Activated T-helper 17 cell treated with anti-CD3 and anti-CD28 coated beads, Interleukin-2, amount 50 U/mL, for 72 hours (primary cell): ENCODE measurements around the gene ZNF286A. TPM values are rescaled to one million over a fixed set of nuclear protein-coding genes. Genes with fewer than 3 reads are reported as not detected.
"Not testable (repeated sequence)": the region's sequence is repeated elsewhere in the genome, so short reads cannot be mapped to it uniquely, and the experiment has no call there.

ENCODE experiments used
- ATAC-seq: fragments of 150-1000 bp; cut with Tn5 transposase; replicated peaks from 2 replicates; pipeline ENCODE4 v1.10.0; 2021; ENCODE audit warnings: mild to moderate bottlenecking, moderate library complexity
- H3K27ac Mint-ChIP-seq: one replicate; pipeline ENCODE4 v1.8.0; 2022; ENCODE audit warnings: mixed read lengths
- H3K27me3 Mint-ChIP-seq: one replicate; pipeline ENCODE4 v1.8.0; 2022; ENCODE audit warnings: mixed read lengths
- H3K36me3 Mint-ChIP-seq: one replicate; pipeline ENCODE4 v1.8.0; 2022; ENCODE audit warnings: low read depth, mild to moderate bottlenecking, mixed read lengths
- H3K4me1 Mint-ChIP-seq: one replicate; pipeline ENCODE4 v1.8.0; 2022; ENCODE audit warnings: mixed read lengths
- H3K4me3 Mint-ChIP-seq: one replicate; pipeline ENCODE4 v1.8.0; 2022; ENCODE audit warnings: mild to moderate bottlenecking, mixed read lengths
- H3K9me3 Mint-ChIP-seq: one replicate; pipeline ENCODE4 v1.8.0; 2022; ENCODE audit warnings: mixed read lengths
- total RNA-seq, 2 donors: library from RNA; stranded (reverse); gene quantifications; one replicate each; pipeline ENCODE4 v1.2.3, GENCODE V29; 2022

Gene ZNF286A
- total RNA-seq, 2 donors from 2014 or later: 22.3 to 35.8 TPM

GRCh38 chr17:15733174-15733789 lies 33.7 kb downstream of the ZNF286A start:
- H3K4me3 Mint-ChIP-seq, ATAC-seq, H3K4me1 Mint-ChIP-seq, H3K27me3 Mint-ChIP-seq, H3K9me3 Mint-ChIP-seq, H3K36me3 Mint-ChIP-seq, H3K27ac Mint-ChIP-seq: not testable (repeated sequence)

- H3K4me3 Mint-ChIP-seq, H3K4me1 Mint-ChIP-seq, H3K27ac Mint-ChIP-seq, H3K36me3 Mint-ChIP-seq, H3K27me3 Mint-ChIP-seq, ATAC-seq, H3K9me3 Mint-ChIP-seq: not testable (repeated sequence)
These were observed 37.0 kb downstream of the ZNF286A start for GRCh38 chr17:15736578-15736977.

- no peak for ATAC-seq
- H3K9me3 Mint-ChIP-seq: no peaks in the 10 kb centered on the region
- no peak overlapping the region for H3K4me3 Mint-ChIP-seq
- no peaks in the 10 kb centered on the region for H3K4me1 Mint-ChIP-seq
- no peak overlapping the region for H3K27ac Mint-ChIP-seq
- H3K36me3 Mint-ChIP-seq: no peaks in the 10 kb centered on the region
- H3K27me3 Mint-ChIP-seq: peaks cover 4% of the 10 kb centered on the region
These were observed 38.5 kb downstream of the ZNF286A start for GRCh38 chr17:15738066-15738465.

GRCh38 chr17:15739259-15739658 lies 39.7 kb downstream of the ZNF286A start:
- not testable (repeated sequence) for H3K4me3 Mint-ChIP-seq, H3K4me1 Mint-ChIP-seq, H3K36me3 Mint-ChIP-seq, H3K27ac Mint-ChIP-seq, H3K27me3 Mint-ChIP-seq, H3K9me3 Mint-ChIP-seq, ATAC-seq

- H3K9me3 Mint-ChIP-seq, H3K36me3 Mint-ChIP-seq, H3K4me3 Mint-ChIP-seq, ATAC-seq, H3K4me1 Mint-ChIP-seq, H3K27ac Mint-ChIP-seq, H3K27me3 Mint-ChIP-seq: not testable (repeated sequence)
These were observed 40.5 kb downstream of the ZNF286A start for GRCh38 chr17:15740041-15740440.

GRCh38 chr17:15740570-15741120 lies 41.1 kb downstream of the ZNF286A start:
- Mint-ChIP-seq H3K27ac (no peak overlapping the region), H3K9me3 (no peaks in the 10 kb centered on the region), H3K36me3 (no peaks in the 10 kb centered on the region), H3K4me1 (no peaks in the 10 kb centered on the region), H3K27me3 (peaks cover 4% of the 10 kb centered on the region), H3K4me3 (no peak overlapping the region)
- ATAC-seq: no peak

GRCh38 chr17:15741624-15742023 lies 42.1 kb downstream of the ZNF286A start:
- peaks cover 6% of the 10 kb centered on the region for H3K27me3 Mint-ChIP-seq
- no peaks in the 10 kb centered on the region for H3K36me3 Mint-ChIP-seq
- no peaks in the 10 kb centered on the region for H3K4me1 Mint-ChIP-seq
- H3K27ac Mint-ChIP-seq: no peak overlapping the region
- ATAC-seq: no peak
- H3K4me3 Mint-ChIP-seq: no peak overlapping the region
- no peaks in the 10 kb centered on the region for H3K9me3 Mint-ChIP-seq

GRCh38 chr17:15742051-15742795 lies 42.7 kb downstream of the ZNF286A start:
- no peak for ATAC-seq
- Mint-ChIP-seq H3K27ac (no peak overlapping the region), H3K27me3 (peaks cover 10% of the 10 kb centered on the region), H3K4me1 (no peaks in the 10 kb centered on the region), H3K4me3 (no peak overlapping the region), H3K9me3 (no peaks in the 10 kb centered on the region), H3K36me3 (no peaks in the 10 kb centered on the region)

- ATAC-seq: no peak
- no peak overlapping the region for H3K4me3 Mint-ChIP-seq
- no peaks in the 10 kb centered on the region for H3K36me3 Mint-ChIP-seq
- no peaks in the 10 kb centered on the region for H3K4me1 Mint-ChIP-seq
- H3K9me3 Mint-ChIP-seq: no peaks in the 10 kb centered on the region
- H3K27me3 Mint-ChIP-seq: peaks cover 10% of the 10 kb centered on the region
- no peak overlapping the region for H3K27ac Mint-ChIP-seq
These were observed 43.4 kb downstream of the ZNF286A start for GRCh38 chr17:15742921-15743320.

- peaks cover 10% of the 10 kb centered on the region for H3K27me3 Mint-ChIP-seq
- H3K27ac Mint-ChIP-seq: no peak overlapping the region
- no peaks in the 10 kb centered on the region for H3K36me3 Mint-ChIP-seq
- H3K4me1 Mint-ChIP-seq: no peaks in the 10 kb centered on the region
- ATAC-seq: no peak
- H3K4me3 Mint-ChIP-seq: no peak overlapping the region
- no peaks in the 10 kb centered on the region for H3K9me3 Mint-ChIP-seq
These were observed 44.6 kb downstream of the ZNF286A start for GRCh38 chr17:15744074-15744676.

- no peaks in the 10 kb centered on the region for H3K9me3 Mint-ChIP-seq
- no peak for ATAC-seq
- no peaks in the 10 kb centered on the region for H3K4me1 Mint-ChIP-seq
- H3K4me3 Mint-ChIP-seq: no peak overlapping the region
- H3K36me3 Mint-ChIP-seq: no peaks in the 10 kb centered on the region
- H3K27ac Mint-ChIP-seq: no peak overlapping the region
- H3K27me3 Mint-ChIP-seq: peaks cover 5% of the 10 kb centered on the region
These were observed 45.3 kb downstream of the ZNF286A start for GRCh38 chr17:15744885-15745284.

- not testable (repeated sequence) for H3K9me3 Mint-ChIP-seq, H3K27ac Mint-ChIP-seq, H3K4me1 Mint-ChIP-seq, H3K27me3 Mint-ChIP-seq, H3K4me3 Mint-ChIP-seq, ATAC-seq, H3K36me3 Mint-ChIP-seq
These were observed 49.9 kb downstream of the ZNF286A start for GRCh38 chr17:15749403-15749802.

GRCh38 chr17:15768865-15769533 lies 69.4 kb downstream of the ZNF286A start:
- H3K36me3 Mint-ChIP-seq, H3K27me3 Mint-ChIP-seq, ATAC-seq, H3K4me3 Mint-ChIP-seq, H3K9me3 Mint-ChIP-seq, H3K4me1 Mint-ChIP-seq, H3K27ac Mint-ChIP-seq: not testable (repeated sequence)
